ENCODE data around the gene URM1.

URM1 gene

GRCh38 chr9:128369024-128369706, 2.0 kb upstream of the URM1 start:
- no peaks in the 10 kb centered on the region for H3K36me3 ChIP-seq (replicated peaks)
- H3K27ac ChIP-seq: no peak overlapping the region
- no peak overlapping the region for H3K4me3 ChIP-seq (ENCODE audit: low read depth, low read length)
- TF ChIP-seq CTCF (IDR thresholded peaks at IDR 0.05; ENCODE audit: low read depth, low read length, missing control alignments): no peak
- no peaks in the 10 kb centered on the region for H3K27me3 ChIP-seq (replicated peaks)
- no peak for DNase-seq
- in situ Hi-C loops (cut with HindIII; ENCODE audit: low pct_ligation_motif_present, low sequenced_read_pairs): no loop called here

- H3K27me3 ChIP-seq (replicated peaks): no peaks in the 10 kb centered on the region
- in situ Hi-C loops (cut with HindIII; ENCODE audit: low pct_ligation_motif_present, low sequenced_read_pairs): no loop called here
- H3K36me3 ChIP-seq (replicated peaks): no peaks in the 10 kb centered on the region
- no peak for TF ChIP-seq CTCF (IDR thresholded peaks at IDR 0.05; ENCODE audit: low read depth, low read length, missing control alignments)
- peak overlapping the region; percentile 100 for H3K4me3 ChIP-seq (ENCODE audit: low read depth, low read length)
- no peak for DNase-seq
- H3K27ac ChIP-seq: peak overlapping the region; percentile 88
Observed at GRCh38 chr9:128370367-128370751, 815 bp upstream of the URM1 start.

- H3K27me3 ChIP-seq (replicated peaks): no peaks in the 10 kb centered on the region
- DNase-seq: no peak
- no peaks in the 10 kb centered on the region for H3K36me3 ChIP-seq (replicated peaks)
- in situ Hi-C loops (cut with HindIII; ENCODE audit: low pct_ligation_motif_present, low sequenced_read_pairs): no loop called here
- H3K27ac ChIP-seq: peak overlapping the region; percentile 88
- peak overlapping the region; percentile 100 for H3K4me3 ChIP-seq (ENCODE audit: low read depth, low read length)
- no peak for TF ChIP-seq CTCF (IDR thresholded peaks at IDR 0.05; ENCODE audit: low read depth, low read length, missing control alignments)
Observed at GRCh38 chr9:128371630-128372117, 500 bp downstream of the URM1 start.

GRCh38 chr9:128372188-128372641, 1.0 kb downstream of the URM1 start:
- TF ChIP-seq CTCF (IDR thresholded peaks at IDR 0.05; ENCODE audit: low read depth, low read length, missing control alignments): no peak
- in situ Hi-C loops (cut with HindIII; ENCODE audit: low pct_ligation_motif_present, low sequenced_read_pairs): no loop called here
- no peak for DNase-seq
- Histone ChIP-seq H3K36me3 (replicated peaks) (no peaks in the 10 kb centered on the region), H3K4me3 (ENCODE audit: low read depth, low read length) (peak overlapping the region; percentile 100), H3K27me3 (replicated peaks) (no peaks in the 10 kb centered on the region), H3K27ac (peak overlapping the region; percentile 88)

- H3K27me3 ChIP-seq (replicated peaks): no peaks in the 10 kb centered on the region
- TF ChIP-seq CTCF (IDR thresholded peaks at IDR 0.05; ENCODE audit: low read depth, low read length, missing control alignments): no peak
- DNase-seq: peak; percentile 10
- H3K36me3 ChIP-seq (replicated peaks): peaks cover 2% of the 10 kb centered on the region
- peak overlapping the region; percentile 46 for H3K27ac ChIP-seq
- in situ Hi-C loops (cut with HindIII; ENCODE audit: low pct_ligation_motif_present, low sequenced_read_pairs): no loop called here
- H3K4me3 ChIP-seq (ENCODE audit: low read depth, low read length): peak overlapping the region; percentile 100
Observed at GRCh38 chr9:128372784-128373183, 1.6 kb downstream of the URM1 start.
